Head of caudate nucleus (tissue), 42 donors: ENCODE results near the gene RPEL1.
"Not testable (repeated sequence)": the region's sequence is repeated elsewhere in the genome, so short reads cannot be mapped to it uniquely, and the experiment has no call there.

Experiments used
- DNase-seq, 42 donors: peaks; one replicate each; pipeline versions ENCODE4 v3.0.0 to v3.0.0-alpha.2; 2020 to 2021; ENCODE audit warnings: mixed read lengths in 7 of 42
- intact Hi-C: fragments of 100-400 bp; cut with DNase I; formaldehyde crosslinking; loops from one replicate; pipeline ENCODE4 v1.15.0; 2022

The RPEL1 gene

GRCh38 chr10:103245587-103245986, at the start of gene RPEL1:
RPEL1 (plus strand) TSS chr10:103245887; CDS start chr10:103245997, 110 bp downstream.
- intact Hi-C loops: loop anchor here (2.0 to 10.0 kb wide), 2 partner anchors 327 to 511 kb away; partner anchors contain the start of gene CNNM2
- not testable (repeated sequence) for DNase-seq

GRCh38 chr10:103196516-103196915, 49.2 kb upstream of the RPEL1 start:
- intact Hi-C loops: loop anchor here (10.0 kb wide), 1 partner anchor 82 kb away; no protein-coding TSS in a partner anchor
- no peak for DNase-seq

GRCh38 chr10:103197174-103197573, 48.5 kb upstream of the RPEL1 start:
- intact Hi-C loops: loop anchor here (10.0 kb wide), 1 partner anchor 82 kb away; no protein-coding TSS in a partner anchor
- peak in 23 of 42 donors; percentile 19 to 79 (median 49) for DNase-seq

- intact Hi-C loops: loop anchor here (10.0 kb wide), 1 partner anchor 83 kb away; no protein-coding TSS in a partner anchor
- no peak for DNase-seq
Measured at GRCh38 chr10:103197903-103198302, 47.8 kb upstream of the RPEL1 start.

GRCh38 chr10:103198648-103199047, 47.0 kb upstream of the RPEL1 start:
- intact Hi-C loops: loop anchor here (10.0 kb wide), 1 partner anchor 84 kb away; no protein-coding TSS in a partner anchor
- no peak for DNase-seq

- DNase-seq: no peak
- intact Hi-C loops: loop anchor here (10.0 kb wide), 1 partner anchor 85 kb away; no protein-coding TSS in a partner anchor
Measured at GRCh38 chr10:103199488-103199887, 46.2 kb upstream of the RPEL1 start.

GRCh38 chr10:103202319-103202718, 43.4 kb upstream of the RPEL1 start:
- DNase-seq: no peak
- intact Hi-C loops: no loop called here

- intact Hi-C loops: no loop called here
- no peak for DNase-seq
Measured at GRCh38 chr10:103203466-103203865, 42.2 kb upstream of the RPEL1 start.

GRCh38 chr10:103204353-103205255, 41.1 kb upstream of the RPEL1 start:
- peak in 10 of 42 donors; percentile 16 to 59 (median 28) for DNase-seq
- intact Hi-C loops: no loop called here

GRCh38 chr10:103205401-103205800, 40.3 kb upstream of the RPEL1 start:
- intact Hi-C loops, DNase-seq: not testable (repeated sequence)

GRCh38 chr10:103206715-103207114, 39.0 kb upstream of the RPEL1 start:
- intact Hi-C loops, DNase-seq: not testable (repeated sequence)

GRCh38 chr10:103207141-103207540, 38.5 kb upstream of the RPEL1 start:
- no peak for DNase-seq
- intact Hi-C loops: no loop called here

GRCh38 chr10:103207643-103208042, 38.0 kb upstream of the RPEL1 start:
- DNase-seq, intact Hi-C loops: not testable (repeated sequence)

GRCh38 chr10:103210262-103210661, 35.4 kb upstream of the RPEL1 start:
- intact Hi-C loops, DNase-seq: not testable (repeated sequence)

GRCh38 chr10:103215601-103216000, 30.1 kb upstream of the RPEL1 start:
- intact Hi-C loops: no loop called here
- DNase-seq: peak in 20 of 42 donors; percentile 6 to 63 (median 25)

GRCh38 chr10:103216362-103216761, 29.3 kb upstream of the RPEL1 start:
- intact Hi-C loops, DNase-seq: not testable (repeated sequence)

- intact Hi-C loops: no loop called here
- DNase-seq: no peak
Measured at GRCh38 chr10:103224133-103224532, 21.6 kb upstream of the RPEL1 start.

GRCh38 chr10:103224721-103225120, 21.0 kb upstream of the RPEL1 start:
- intact Hi-C loops, DNase-seq: not testable (repeated sequence)

GRCh38 chr10:103225939-103226338, 19.7 kb upstream of the RPEL1 start:
- intact Hi-C loops: no loop called here
- no peak for DNase-seq

GRCh38 chr10:103227416-103227815, 18.3 kb upstream of the RPEL1 start:
- intact Hi-C loops: no loop called here
- DNase-seq: no peak
